B cell (primary cell): ENCODE data around the gene AKR7A3.

Experiments
- CTCF ChIP-seq: fragments of 200-600 bp; IDR thresholded peaks from one replicate; pipeline ENCODE4 v1.8.0; 2022; ENCODE audit warnings: antibody characterized with exemption, mild to moderate bottlenecking
- EZH2 ChIP-seq: IDR thresholded peaks from 2 replicates; pipeline ENCODE4 v1.6.1; 2012; ENCODE audit warnings: borderline replicate concordance, low read depth, mild to moderate bottlenecking, moderate library complexity, low read length; ENCODE audit not compliant: insufficient read depth, poor library complexity, severe bottlenecking

GRCh38 chr1:19305880-19306279 lies 17.3 kb upstream of the AKR7A3 start:
- TF ChIP-seq CTCF: no peak
- TF ChIP-seq EZH2: no peak
